Activated naive CD4-positive, alpha-beta T cell treated with anti-CD3 and anti-CD28 coated beads, Interleukin-2, amount 50 U/mL, for 24 hours (primary cell): ENCODE results near the gene KCNH1.

Experiments used
- H3K27ac Mint-ChIP-seq: one replicate; pipeline ENCODE4 v1.8.0; 2021; ENCODE audit warnings: mild to moderate bottlenecking, mixed read lengths
- H3K27me3 Mint-ChIP-seq: one replicate; pipeline ENCODE4 v1.8.0; 2021; ENCODE audit warnings: mixed read lengths
- H3K36me3 Mint-ChIP-seq: one replicate; pipeline ENCODE4 v1.8.0; 2021; ENCODE audit warnings: mixed read lengths
- H3K4me1 Mint-ChIP-seq: one replicate; pipeline ENCODE4 v1.8.0; 2021; ENCODE audit warnings: mixed read lengths
- H3K4me3 Mint-ChIP-seq: one replicate; pipeline ENCODE4 v1.8.0; 2021; ENCODE audit warnings: mild to moderate bottlenecking, mixed read lengths
- H3K9me3 Mint-ChIP-seq: one replicate; pipeline ENCODE4 v1.8.0; 2021; ENCODE audit warnings: mixed read lengths

KCNH1 gene

GRCh38 chr1:210653771-210654170 lies 480.2 kb downstream of the KCNH1 start:
- H3K4me1 Mint-ChIP-seq: no peaks in the 10 kb centered on the region
- H3K9me3 Mint-ChIP-seq: no peaks in the 10 kb centered on the region
- H3K4me3 Mint-ChIP-seq: no peak overlapping the region
- H3K36me3 Mint-ChIP-seq: no peaks in the 10 kb centered on the region
- H3K27me3 Mint-ChIP-seq: no peaks in the 10 kb centered on the region
- H3K27ac Mint-ChIP-seq: no peak overlapping the region

DNA sequence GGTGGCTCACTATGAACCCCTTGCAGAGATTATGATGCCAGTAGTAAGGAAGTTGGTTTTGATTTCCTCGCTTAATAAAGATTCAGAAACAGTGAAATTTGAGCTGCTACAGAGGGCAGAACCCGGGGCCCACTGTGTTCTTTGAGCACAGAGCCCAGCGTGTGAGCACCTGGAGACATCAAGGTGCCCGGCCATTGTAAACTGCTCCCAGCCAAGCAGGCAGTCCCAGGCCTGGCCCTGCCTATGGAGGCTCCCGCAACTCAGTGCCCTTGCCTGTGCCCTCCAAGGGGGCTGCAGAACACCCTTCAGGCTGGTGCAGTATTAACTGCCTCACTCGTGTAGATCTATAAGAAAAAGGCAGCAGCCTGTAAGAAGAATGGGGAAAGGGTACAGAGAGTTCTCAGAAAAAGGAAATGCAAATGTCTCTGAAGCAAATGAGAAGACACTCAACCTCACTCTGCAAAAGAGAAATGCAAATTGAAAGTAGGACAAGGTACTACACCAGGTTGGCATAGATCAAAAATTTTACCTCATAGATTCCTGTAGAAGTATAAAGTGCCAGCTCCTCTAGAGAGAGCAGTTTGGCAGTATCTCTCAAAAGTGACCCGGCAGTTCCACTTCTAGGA lies 481.5 kb downstream of the KCNH1 start:
- Mint-ChIP-seq H3K9me3 (no peaks in the 10 kb centered on the region), H3K27ac (no peak overlapping the region), H3K4me3 (no peak overlapping the region), H3K4me1 (no peaks in the 10 kb centered on the region), H3K36me3 (no peaks in the 10 kb centered on the region), H3K27me3 (no peaks in the 10 kb centered on the region)

- H3K36me3 Mint-ChIP-seq: no peaks in the 10 kb centered on the region
- no peaks in the 10 kb centered on the region for H3K27me3 Mint-ChIP-seq
- H3K9me3 Mint-ChIP-seq: no peaks in the 10 kb centered on the region
- no peak overlapping the region for H3K27ac Mint-ChIP-seq
- H3K4me3 Mint-ChIP-seq: no peak overlapping the region
- H3K4me1 Mint-ChIP-seq: no peaks in the 10 kb centered on the region
These were observed 483.5 kb downstream of the KCNH1 start for GRCh38 chr1:210650403-210650802.

DNA sequence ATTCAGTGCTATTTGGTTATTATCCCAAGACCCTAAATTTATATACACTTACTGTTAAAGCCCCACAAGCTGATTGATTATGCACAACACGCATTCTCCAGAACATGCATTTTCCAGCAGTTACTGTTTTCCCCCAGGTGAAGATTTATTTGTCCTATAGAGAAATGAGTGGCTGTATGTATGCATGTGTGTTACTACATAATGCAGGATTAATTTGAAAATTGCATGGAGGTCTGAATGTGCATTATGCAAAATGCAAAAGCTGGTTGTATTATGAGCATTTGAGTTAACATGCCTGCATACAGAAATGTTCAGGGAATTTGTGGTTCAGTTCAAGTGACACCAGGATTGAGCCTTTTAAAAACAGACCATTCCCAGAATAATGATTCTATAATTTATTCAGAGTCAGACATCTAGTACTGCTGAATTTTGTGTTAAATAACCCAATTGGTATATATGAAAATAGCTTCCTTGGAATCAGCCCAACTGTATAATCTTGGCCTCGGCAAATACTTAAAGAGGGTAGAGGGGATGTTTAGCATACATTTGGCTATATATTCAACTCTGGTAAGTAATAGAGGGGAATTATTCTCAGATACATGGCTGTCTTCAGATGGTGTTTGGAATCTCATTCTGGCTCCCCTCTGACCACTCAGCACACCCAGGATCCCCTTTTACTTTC lies 485.2 kb downstream of the KCNH1 start:
- Mint-ChIP-seq H3K4me3 (no peak overlapping the region), H3K9me3 (no peaks in the 10 kb centered on the region), H3K27ac (no peak overlapping the region), H3K4me1 (no peaks in the 10 kb centered on the region), H3K27me3 (no peaks in the 10 kb centered on the region), H3K36me3 (no peaks in the 10 kb centered on the region)

DNA sequence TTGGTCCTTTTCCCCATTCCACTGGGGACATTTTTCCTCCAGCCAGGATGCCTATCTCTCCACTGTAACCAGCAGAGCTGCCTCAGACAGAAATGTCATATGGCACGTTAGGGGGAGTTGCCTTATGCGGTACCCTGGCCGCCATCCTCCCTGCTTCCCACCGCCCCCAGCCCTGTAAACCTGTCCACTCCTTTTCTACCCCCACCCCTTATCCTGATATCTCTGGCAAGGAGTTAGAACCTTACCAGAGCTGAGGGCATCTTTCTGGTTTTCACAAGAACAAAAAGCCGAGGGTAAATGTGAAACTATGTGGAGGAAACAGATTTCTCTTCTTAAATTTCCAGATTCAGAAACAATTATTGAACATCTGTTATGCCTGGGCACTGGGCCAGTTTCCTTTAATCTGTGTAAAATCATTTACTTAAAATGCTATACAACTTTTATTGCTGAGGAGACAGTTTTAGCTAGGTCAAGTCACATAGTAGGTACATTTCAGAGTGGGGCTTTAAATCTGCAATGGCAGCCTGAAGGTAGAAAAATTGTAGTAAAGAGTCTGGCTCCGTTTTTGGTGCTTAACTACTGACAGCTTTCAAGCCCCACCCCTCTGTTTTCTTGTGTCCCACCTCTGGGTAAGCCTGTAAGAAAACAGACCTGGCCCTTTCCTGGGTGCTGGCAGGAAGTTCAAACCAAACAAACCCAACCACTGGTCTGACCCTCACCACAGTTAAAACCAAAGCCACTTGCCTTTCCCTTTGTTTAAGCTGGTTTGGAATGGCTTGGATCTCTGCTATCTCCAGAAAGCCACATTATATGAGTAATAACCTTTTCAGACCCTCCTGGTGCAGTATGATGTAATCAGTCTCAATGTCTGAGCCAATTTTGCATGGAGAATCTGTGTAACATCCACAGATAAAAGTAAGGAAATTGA lies 486.3 kb downstream of the KCNH1 start:
- H3K36me3 Mint-ChIP-seq: no peaks in the 10 kb centered on the region
- no peaks in the 10 kb centered on the region for H3K27me3 Mint-ChIP-seq
- H3K27ac Mint-ChIP-seq: no peak overlapping the region

DNA sequence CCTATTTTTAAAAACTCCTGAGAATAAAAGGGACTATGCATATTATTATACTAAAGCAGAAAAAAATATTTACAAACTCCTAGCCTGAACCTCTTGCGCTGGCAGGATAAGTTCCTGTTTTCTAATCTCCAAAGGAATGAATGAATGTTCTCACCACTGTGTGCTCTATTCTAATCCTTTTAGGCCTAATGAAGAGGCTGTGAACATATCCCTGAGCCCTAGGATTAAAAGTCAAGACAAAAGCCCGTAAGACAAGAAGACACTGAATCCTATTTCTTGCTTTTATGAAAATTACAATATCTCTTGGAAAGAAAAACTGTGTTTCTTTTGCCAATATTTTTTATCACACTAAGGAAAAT lies 487.7 kb downstream of the KCNH1 start:
- Mint-ChIP-seq H3K9me3 (no peaks in the 10 kb centered on the region), H3K36me3 (no peaks in the 10 kb centered on the region), H3K4me3 (no peak overlapping the region), H3K27ac (no peak overlapping the region), H3K4me1 (no peaks in the 10 kb centered on the region), H3K27me3 (no peaks in the 10 kb centered on the region)

More for the DNA sequence above, 486.3 kb downstream of the KCNH1 start:
- H3K9me3 Mint-ChIP-seq: no peaks in the 10 kb centered on the region
- H3K4me3 Mint-ChIP-seq: no peak overlapping the region
- H3K4me1 Mint-ChIP-seq: no peaks in the 10 kb centered on the region

- Mint-ChIP-seq H3K4me1 (no peaks in the 10 kb centered on the region), H3K36me3 (no peaks in the 10 kb centered on the region), H3K27ac (no peak overlapping the region), H3K27me3 (no peaks in the 10 kb centered on the region), H3K4me3 (no peak overlapping the region), H3K9me3 (no peaks in the 10 kb centered on the region)
These were observed 488.2 kb downstream of the KCNH1 start for GRCh38 chr1:210645582-210646257.

- Mint-ChIP-seq H3K27ac (no peak overlapping the region), H3K4me3 (no peak overlapping the region), H3K4me1 (no peaks in the 10 kb centered on the region), H3K27me3 (no peaks in the 10 kb centered on the region), H3K36me3 (no peaks in the 10 kb centered on the region), H3K9me3 (no peaks in the 10 kb centered on the region)
These were observed 492.4 kb downstream of the KCNH1 start for GRCh38 chr1:210641582-210641981.

GRCh38 chr1:210635108-210635507 lies 498.8 kb downstream of the KCNH1 start:
- Mint-ChIP-seq H3K27me3 (no peaks in the 10 kb centered on the region), H3K27ac (no peak overlapping the region), H3K4me3 (no peak overlapping the region)

DNA sequence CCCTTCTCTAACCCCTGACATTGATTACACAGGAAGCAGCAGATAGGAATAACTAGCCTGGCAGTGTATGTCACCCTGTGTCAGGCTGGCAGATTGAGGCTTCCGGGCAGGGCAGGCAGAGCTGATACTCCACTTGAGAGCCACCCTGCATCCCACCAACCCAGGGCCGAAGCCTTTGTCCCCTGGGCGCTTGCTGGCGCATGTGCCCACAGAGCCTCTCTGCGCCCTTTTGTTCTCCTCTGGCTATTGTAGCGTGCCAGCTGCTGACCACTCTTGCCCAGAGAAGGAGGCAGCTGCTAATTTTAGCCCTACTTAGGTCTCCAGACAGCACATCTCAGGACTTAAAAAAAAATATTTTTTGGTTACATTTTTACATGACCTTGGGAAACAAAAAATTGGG lies 500.3 kb downstream of the KCNH1 start:
- no peaks in the 10 kb centered on the region for H3K36me3 Mint-ChIP-seq
- no peaks in the 10 kb centered on the region for H3K4me1 Mint-ChIP-seq
- H3K4me3 Mint-ChIP-seq: no peak overlapping the region
- no peak overlapping the region for H3K27ac Mint-ChIP-seq
- H3K27me3 Mint-ChIP-seq: no peaks in the 10 kb centered on the region
- H3K9me3 Mint-ChIP-seq: no peaks in the 10 kb centered on the region

More at GRCh38 chr1:210635108-210635507, 498.8 kb downstream of the KCNH1 start:
- Mint-ChIP-seq H3K4me1 (no peaks in the 10 kb centered on the region), H3K36me3 (no peaks in the 10 kb centered on the region), H3K9me3 (no peaks in the 10 kb centered on the region)

GRCh38 chr1:210633140-210633539 lies 500.8 kb downstream of the KCNH1 start:
- Mint-ChIP-seq H3K9me3 (no peaks in the 10 kb centered on the region), H3K36me3 (no peaks in the 10 kb centered on the region), H3K27me3 (no peaks in the 10 kb centered on the region), H3K27ac (no peak overlapping the region), H3K4me3 (no peak overlapping the region), H3K4me1 (no peaks in the 10 kb centered on the region)

GRCh38 chr1:210631399-210631798 lies 502.5 kb downstream of the KCNH1 start:
- H3K27ac Mint-ChIP-seq: no peak overlapping the region
- H3K27me3 Mint-ChIP-seq: no peaks in the 10 kb centered on the region
- H3K4me1 Mint-ChIP-seq: no peaks in the 10 kb centered on the region
- H3K36me3 Mint-ChIP-seq: no peaks in the 10 kb centered on the region
- H3K9me3 Mint-ChIP-seq: no peaks in the 10 kb centered on the region
- H3K4me3 Mint-ChIP-seq: no peak overlapping the region

GRCh38 chr1:210629276-210629675 lies 504.7 kb downstream of the KCNH1 start:
- no peaks in the 10 kb centered on the region for H3K4me1 Mint-ChIP-seq
- H3K27me3 Mint-ChIP-seq: no peaks in the 10 kb centered on the region
- no peaks in the 10 kb centered on the region for H3K36me3 Mint-ChIP-seq
- H3K4me3 Mint-ChIP-seq: no peak overlapping the region
- no peaks in the 10 kb centered on the region for H3K9me3 Mint-ChIP-seq
- H3K27ac Mint-ChIP-seq: no peak overlapping the region

DNA sequence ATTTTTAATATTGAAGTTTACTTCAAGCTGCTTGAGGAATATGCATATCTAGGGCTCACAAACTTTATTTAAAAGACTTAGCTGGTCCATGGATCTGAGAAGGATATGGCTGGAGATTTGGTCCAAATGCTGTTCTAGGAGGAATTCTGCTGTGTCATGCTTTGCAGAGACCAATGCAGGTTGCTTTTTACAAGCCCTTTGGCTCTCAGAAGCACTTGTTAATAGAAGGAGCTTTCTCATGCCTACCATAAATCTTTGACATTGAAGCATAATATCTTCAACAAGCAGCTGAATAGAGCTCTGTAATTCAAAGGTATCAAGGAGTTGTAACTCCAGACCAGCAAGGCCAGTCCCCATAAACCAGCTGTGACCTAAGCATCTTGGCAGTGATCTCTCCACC lies 506.2 kb downstream of the KCNH1 start:
- H3K4me3 Mint-ChIP-seq: no peak overlapping the region
- H3K36me3 Mint-ChIP-seq: no peaks in the 10 kb centered on the region
- no peak overlapping the region for H3K27ac Mint-ChIP-seq
- no peaks in the 10 kb centered on the region for H3K27me3 Mint-ChIP-seq
- no peaks in the 10 kb centered on the region for H3K4me1 Mint-ChIP-seq
- H3K9me3 Mint-ChIP-seq: no peaks in the 10 kb centered on the region
